Activated CD4-positive, alpha-beta memory T cell treated with anti-CD3 and anti-CD28 coated beads, Interleukin-2, amount 10 ng/mL, durations not matched to agents 7 days and 5 days (primary cell): ENCODE measurements around the gene KLF16. TPM values are rescaled to one million over a fixed set of nuclear protein-coding genes. Genes with fewer than 3 reads are reported as not detected.

Experiments
- CTCF ChIA-PET: fragments of 350-600 bp; sonication (Branson Sonifier 250); formaldehyde crosslinking; loops from one replicate; lab custom pipeline; 2021; ENCODE audit warnings: antibody characterized with exemption, inconsistent platforms; lab: Charles Lee
- POLR2A ChIA-PET: fragments of 350-600 bp; sonication (Branson Sonifier 250); formaldehyde crosslinking; loops from one replicate; lab custom pipeline; 2021; ENCODE audit warnings: antibody characterized with exemption; lab: Charles Lee
- DNase-seq: peaks from one replicate; pipeline ENCODE4 v3.0.0-alpha.2; 2020
- H3K27ac Mint-ChIP-seq: one replicate; pipeline ENCODE4 v1.8.0; 2021; ENCODE audit warnings: mild to moderate bottlenecking, mixed read lengths
- H3K27me3 Mint-ChIP-seq: one replicate; pipeline ENCODE4 v1.8.0; 2021; ENCODE audit warnings: mixed read lengths
- H3K36me3 Mint-ChIP-seq: one replicate; pipeline ENCODE4 v1.8.0; 2021; ENCODE audit warnings: low read depth, mixed read lengths
- H3K4me1 Mint-ChIP-seq: one replicate; pipeline ENCODE4 v1.8.0; 2021; ENCODE audit warnings: mixed read lengths
- H3K4me3 Mint-ChIP-seq: one replicate; pipeline ENCODE4 v1.8.0; 2021; ENCODE audit warnings: mild to moderate bottlenecking, mixed read lengths
- H3K9me3 Mint-ChIP-seq: one replicate; pipeline ENCODE4 v1.8.0; 2021; ENCODE audit warnings: mixed read lengths
- total RNA-seq, 2 experiments: library from RNA; stranded (reverse); gene quantifications; one replicate each; pipeline ENCODE4 v1.2.3, GENCODE V29; 2021

The KLF16 gene
- total RNA-seq, 2 experiments from 2014 or later = 24.6 to 25.7 TPM

- Mint-ChIP-seq H3K36me3 (no peaks in the 10 kb centered on the region), H3K9me3 (no peaks in the 10 kb centered on the region), H3K4me1 (peaks cover 20% of the 10 kb centered on the region), H3K27ac (no peak overlapping the region), H3K4me3 (no peak overlapping the region), H3K27me3 (no peaks in the 10 kb centered on the region)
- no peak for DNase-seq
- CTCF ChIA-PET = no interaction called here
- POLR2A ChIA-PET = interaction anchor here (0.6 kb wide), 1 partner anchor 820 kb away, joined by 3 read pairs; no protein-coding TSS in a partner anchor
These were observed 55.0 kb downstream of the KLF16 start for GRCh38 chr19:1808395-1808731.

GRCh38 chr19:1807695-1808394 is 55.5 kb downstream of the KLF16 start:
- Mint-ChIP-seq H3K27me3 (no peaks in the 10 kb centered on the region), H3K36me3 (peaks cover 5% of the 10 kb centered on the region), H3K4me3 (no peak overlapping the region), H3K27ac (no peak overlapping the region), H3K4me1 (peaks cover 15% of the 10 kb centered on the region), H3K9me3 (no peaks in the 10 kb centered on the region)
- DNase-seq = no peak
- CTCF ChIA-PET = no interaction called here
- POLR2A ChIA-PET = no interaction called here

GRCh38 chr19:1807030-1807694 is 56.2 kb downstream of the KLF16 start:
- H3K27ac Mint-ChIP-seq = no peak overlapping the region
- H3K27me3 Mint-ChIP-seq = no peaks in the 10 kb centered on the region
- peaks cover 11% of the 10 kb centered on the region for H3K4me1 Mint-ChIP-seq
- no peaks in the 10 kb centered on the region for H3K9me3 Mint-ChIP-seq
- no peak overlapping the region for H3K4me3 Mint-ChIP-seq
- peaks cover 9% of the 10 kb centered on the region for H3K36me3 Mint-ChIP-seq
- ChIA-PET POLR2A (no interaction called here), CTCF (no interaction called here)
- DNase-seq = no peak

- Mint-ChIP-seq H3K27ac (no peak overlapping the region), H3K36me3 (peaks cover 9% of the 10 kb centered on the region), H3K4me3 (no peak overlapping the region), H3K9me3 (no peaks in the 10 kb centered on the region), H3K4me1 (peaks cover 8% of the 10 kb centered on the region), H3K27me3 (no peaks in the 10 kb centered on the region)
- ChIA-PET CTCF (no interaction called here), POLR2A (no interaction called here)
- no peak for DNase-seq
These were observed 57.0 kb downstream of the KLF16 start for GRCh38 chr19:1806184-1807029.

GRCh38 chr19:1805401-1806183 is 57.8 kb downstream of the KLF16 start:
- H3K27me3 Mint-ChIP-seq = no peaks in the 10 kb centered on the region
- POLR2A ChIA-PET = no interaction called here
- H3K4me1 Mint-ChIP-seq = peaks cover 2% of the 10 kb centered on the region
- peaks cover 9% of the 10 kb centered on the region for H3K36me3 Mint-ChIP-seq
- H3K27ac Mint-ChIP-seq = no peak overlapping the region
- no peaks in the 10 kb centered on the region for H3K9me3 Mint-ChIP-seq
- H3K4me3 Mint-ChIP-seq = no peak overlapping the region
- no peak for DNase-seq
- CTCF ChIA-PET = interaction anchor here (1.1 kb wide), 1 partner anchor 21 kb away, joined by 3 read pairs; no protein-coding TSS in a partner anchor

- ChIA-PET CTCF (interaction anchor here (1.1 kb wide), 1 partner anchor 21 kb away, joined by 3 read pairs; no protein-coding TSS in a partner anchor), POLR2A (no interaction called here)
- Mint-ChIP-seq H3K27me3 (no peaks in the 10 kb centered on the region), H3K4me1 (no peaks in the 10 kb centered on the region), H3K36me3 (peaks cover 13% of the 10 kb centered on the region), H3K9me3 (no peaks in the 10 kb centered on the region), H3K27ac (no peak overlapping the region), H3K4me3 (no peak overlapping the region)
- DNase-seq = no peak
These were observed 58.5 kb downstream of the KLF16 start for GRCh38 chr19:1804858-1805257.

Other genes with a start within 250 kb of the KLF16 start
- 10 to 100 TPM; 67.3 to 71.2 TPM for gene TCF3, start 211.0 kb downstream of the KLF16 start, total RNA-seq
- gene ONECUT3, start 110.1 kb downstream of the KLF16 start, total RNA-seq = not detected
- 10 to 100 TPM; 22.5 to 23.3 TPM for gene ATP8B3, start 51.3 kb downstream of the KLF16 start, total RNA-seq
- gene REXO1, start 15.1 kb downstream of the KLF16 start, total RNA-seq = 10 to 100 TPM; 46.5 to 47.5 TPM
- gene ABHD17A, start 21.9 kb upstream of the KLF16 start, total RNA-seq = 100 to 1,000 TPM; 255 to 259 TPM
- gene ADAT3, start 41.8 kb upstream of the KLF16 start, total RNA-seq = 10 to 100 TPM; 13.3 to 15.5 TPM
- 10 to 100 TPM; 36.5 to 39.7 TPM for gene SCAMP4, start 41.8 kb upstream of the KLF16 start, total RNA-seq
- 100 to 1,000 TPM; 130 to 132 TPM for gene CSNK1G2, start 77.6 kb upstream of the KLF16 start, total RNA-seq
- gene BTBD2, start 152.1 kb upstream of the KLF16 start, total RNA-seq = 10 to 100 TPM; 55.4 to 57.1 TPM
- gene MKNK2, start 187.7 kb upstream of the KLF16 start, total RNA-seq = 100 to 1,000 TPM; 239 to 253 TPM
- 100 to 1,000 TPM; 242 to 251 TPM for gene MOB3A, start 232.7 kb upstream of the KLF16 start, total RNA-seq
- gene IZUMO4, start 233.3 kb upstream of the KLF16 start, total RNA-seq = 10 to 100 TPM; 10.3 to 10.5 TPM